Measurements from ENCODE around the gene COL11A2. TPM values are rescaled to one million over a fixed set of nuclear protein-coding genes. Genes with fewer than 3 reads are reported as not detected.
A peak's percentile ranks its signal among the peaks of the same experiment; 100 is the strongest.

COL11A2 gene
- total RNA-seq, 1 experiment from 2014 or later = 7.6 TPM

DNA sequence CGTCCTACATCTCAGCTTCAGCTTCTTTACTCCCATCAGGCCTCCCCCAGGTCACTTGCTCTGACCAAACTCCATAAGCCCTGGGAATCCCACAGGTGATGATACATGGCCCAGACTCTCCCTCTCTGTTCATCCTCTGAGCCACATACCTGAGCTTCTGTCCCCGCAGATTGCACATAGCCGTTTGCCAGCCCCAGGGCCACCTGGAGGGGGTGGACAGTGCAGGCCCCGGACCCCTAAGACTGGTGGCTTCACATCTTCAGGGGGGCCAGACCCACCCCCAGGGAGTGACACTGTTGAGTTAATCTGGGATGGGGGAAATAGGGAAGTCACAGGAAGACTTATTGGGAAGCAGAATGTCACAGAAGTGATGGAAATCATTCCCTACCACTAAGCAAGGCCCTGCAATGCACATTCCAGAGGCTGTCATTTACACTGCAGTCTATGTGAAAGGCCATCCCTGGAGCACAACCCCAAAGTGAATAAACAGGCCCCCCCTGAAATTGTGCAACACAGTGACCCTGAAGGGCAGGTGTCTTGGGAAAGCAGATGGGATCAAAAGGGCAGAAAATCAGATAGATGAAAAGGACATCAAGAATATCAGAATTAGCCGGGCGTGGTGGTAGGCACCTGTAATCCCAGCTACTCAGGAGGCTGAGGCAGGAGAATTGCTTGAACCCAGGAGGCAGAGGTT is 6.0 kb upstream of the COL11A2 start:
- ChIA-PET POLR2A (interaction anchor here (1.2 to 2.2 kb wide), 2 partner anchors 50 to 227 kb away, joined by 3 to 7 read pairs; no protein-coding TSS in a partner anchor), RAD21 (ENCODE audit: low non-redundant PET in 1 of 2, low total read pairs in 2 of 2, uncharacterized antibody in 2 of 2, unreplicated experiment in 2 of 2) (interaction anchor here (0.6 to 0.8 kb wide), 3 partner anchors 8 to 236 kb away, joined by 3 to 4 read pairs (median 3); no protein-coding TSS in a partner anchor), CTCF (interaction anchor here (0.7 to 1.9 kb wide), 5 partner anchors 15 to 101 kb away, joined by 3 to 9 read pairs (median 3); no protein-coding TSS in a partner anchor)
- intact Hi-C loops (cut with micrococcal nuclease) = no loop called here
- Histone ChIP-seq H3K79me2 (ENCODE audit: insufficient read depth, low read length) (peaks cover 59% of the 10 kb centered on the region), H3K4me3 (replicated peaks in 1 of 2; ENCODE audit: low read depth in 1 of 2, low read length in 2 of 2) (no peak overlapping the region), H3K9me3 (ENCODE audit: control insufficient read depth in 1 of 2, insufficient read depth in 1 of 2, low read depth in 1 of 2, low read length in 2 of 2) (no peaks in the 10 kb centered on the region), H2AFZ (ENCODE audit: low read depth, low read length, poor library complexity, severe bottlenecking) (no peak overlapping the region), H3K36me3 (ENCODE audit: control insufficient read depth in 1 of 2, insufficient read depth in 2 of 2, low read length in 2 of 2) (peaks cover 34 to 47% of the 10 kb centered on the region in 2 experiments; a peak in 3 of 4 replicates), H3K9ac (ENCODE audit: low read length) (peak overlapping the region; percentile 80; the same call in 1 of the 2 replicates), H3K27me3 (ENCODE audit: insufficient read depth, low read length) (no peaks in the 10 kb centered on the region), H3K9me2 (ENCODE audit: insufficient read depth) (no peaks in the 10 kb centered on the region), H3K27ac (ENCODE audit: low read depth, low read length) (peak overlapping the region; percentile 34), H3K4me1 (ENCODE audit: control insufficient read depth in 1 of 2, insufficient read depth in 2 of 2, low read length in 2 of 2) (peaks cover 26 to 42% of the 10 kb centered on the region in 2 experiments), H3K4me2 (ENCODE audit: low read length) (peak overlapping the region; percentile 96; the same call in 1 of the 2 replicates), H4K20me1 (ENCODE audit: insufficient read depth) (no peaks in the 10 kb centered on the region)
- no peak for ATAC-seq
- TF ChIP-seq ZNF274 (IDR thresholded peaks at IDR 0.05; ENCODE audit: low read depth, low read length) = no peak
- no peak for TF ChIP-seq RAD21 (IDR thresholded peaks at IDR 0.05; ENCODE audit: low read depth)
- TF ChIP-seq ZFX (IDR thresholded peaks at IDR 0.05) = no peak
- TF ChIP-seq POLR2AphosphoS5 (IDR thresholded peaks at IDR 0.05; ENCODE audit: low read depth, low read length) = no peak
- TF ChIP-seq, protein P1, sequence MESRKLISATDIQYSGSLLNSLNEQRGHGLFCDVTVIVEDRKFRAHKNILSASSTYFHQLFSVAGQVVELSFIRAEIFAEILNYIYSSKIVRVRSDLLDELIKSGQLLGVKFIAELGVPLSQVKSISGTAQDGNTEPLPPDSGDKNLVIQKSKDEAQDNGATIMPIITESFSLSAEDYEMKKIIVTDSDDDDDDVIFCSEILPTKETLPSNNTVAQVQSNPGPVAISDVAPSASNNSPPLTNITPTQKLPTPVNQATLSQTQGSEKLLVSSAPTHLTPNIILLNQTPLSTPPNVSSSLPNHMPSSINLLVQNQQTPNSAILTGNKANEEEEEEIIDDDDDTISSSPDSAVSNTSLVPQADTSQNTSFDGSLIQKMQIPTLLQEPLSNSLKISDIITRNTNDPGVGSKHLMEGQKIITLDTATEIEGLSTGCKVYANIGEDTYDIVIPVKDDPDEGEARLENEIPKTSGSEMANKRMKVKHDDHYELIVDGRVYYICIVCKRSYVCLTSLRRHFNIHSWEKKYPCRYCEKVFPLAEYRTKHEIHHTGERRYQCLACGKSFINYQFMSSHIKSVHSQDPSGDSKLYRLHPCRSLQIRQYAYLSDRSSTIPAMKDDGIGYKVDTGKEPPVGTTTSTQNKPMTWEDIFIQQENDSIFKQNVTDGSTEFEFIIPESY (IDR thresholded peaks at IDR 0.05; ENCODE audit: extremely low read depth, insufficient replicate concordance, low read length) = no peak
- TF ChIP-seq SRF (IDR thresholded peaks at IDR 0.05; ENCODE audit: low read depth) = no peak
- BruUV-seq (replicated peaks) = no TSS peak
- DNase-seq (ENCODE audit: low read depth, low spot score) = no peak
